GM12878 (cell line): ENCODE data around the gene KCTD19. TPM values are rescaled to one million over a fixed set of nuclear protein-coding genes. Genes with fewer than 3 reads are reported as not detected.

Experiments
- ATAC-seq: fragments of 200-7000 bp; cut with Tn5 transposase; 3 replicates; pipeline ENCODE4 v1.9.1; 2020; ENCODE audit warnings: mild to moderate bottlenecking, moderate library complexity
- BruUV-seq: library from RNA; stranded (reverse); fragments of 400-500 nt; replicated peaks from 2 replicates; lab custom pipeline; 2021; lab: Mats Ljungman, UMichigan
- CTCF ChIA-PET: fragments of 300-600 bp; sonication (Branson Sonifier 250); formaldehyde crosslinking; extraction: SDS; loops from one replicate; lab custom pipeline; 2021; ENCODE audit warnings: inconsistent platforms; lab: Yijun Ruan, JAX
- POLR2A ChIA-PET: fragments of 350-600 bp; formaldehyde crosslinking; extraction: SDS; loops from one replicate; lab custom pipeline; 2021; ENCODE audit warnings: inconsistent platforms; lab: Charles Lee
- RAD21 ChIA-PET: fragments of 300-600 bp; sonication (Branson Sonifier 250); formaldehyde crosslinking; loops from one replicate; lab custom pipeline; 2023; ENCODE audit warnings: antibody characterized with exemption; ENCODE audit not compliant: unreplicated experiment; lab: Charles Lee
- SMC1A ChIA-PET: fragments of 300-600 bp; sonication (Branson Sonifier 250); formaldehyde crosslinking; loops from one replicate; lab custom pipeline; 2023; ENCODE audit not compliant: unreplicated experiment, uncharacterized antibody; lab: Charles Lee
- DNase-seq: peaks from one replicate; pipeline ENCODE4 v3.0.0-alpha.2; 2011; ENCODE audit warnings: low read depth, low spot score
- FAIRE-seq: peaks from 3 replicates; lab custom pipeline; 2011; peaks lifted over from hg19 to GRCh38; lab: Jason Lieb, UNC
- H2AFZ ChIP-seq: 2 replicates; pipeline ENCODE4 v1.6.0; 2011; ENCODE audit warnings: low read depth, low read length, control low read depth; ENCODE audit not compliant: control insufficient read depth
- H3K27ac ChIP-seq: 2 replicates; pipeline ENCODE4 v1.5.1; 2011; ENCODE audit warnings: control low read depth; ENCODE audit not compliant: control insufficient read depth, insufficient read depth
- H3K27me3 ChIP-seq, 2 experiments: replicated peaks in 1 of 2; 2 replicates each; pipeline versions ENCODE4 v1.6.0 to v1.6.1; 2011; ENCODE audit warnings: low read length in 1 of 2; ENCODE audit not compliant: control insufficient read depth in 2 of 2, insufficient read depth in 2 of 2
- H3K36me3 ChIP-seq, 2 experiments: 2 replicates each; pipeline ENCODE4 v1.5.1; 2011; ENCODE audit warnings: low read length in 1 of 2; ENCODE audit not compliant: control insufficient read depth in 2 of 2, insufficient read depth in 2 of 2
- H3K4me1 ChIP-seq: 2 replicates; pipeline ENCODE4 v1.6.1; 2011; ENCODE audit warnings: mild to moderate bottlenecking, low read length, moderate library complexity, mixed read lengths; ENCODE audit not compliant: control insufficient read depth, insufficient read depth
- H3K4me2 ChIP-seq: 2 replicates; pipeline ENCODE4 v1.6.0; 2011; ENCODE audit warnings: control low read depth; ENCODE audit not compliant: control insufficient read depth, insufficient read depth
- H3K4me3 ChIP-seq: fragments of 200-600 bp; sonication (generic); 2 replicates; pipeline ENCODE4 v1.5.1; 2016
- H3K79me2 ChIP-seq: 2 replicates; pipeline ENCODE4 v1.6.0; 2011; ENCODE audit warnings: low read length; ENCODE audit not compliant: control insufficient read depth, insufficient read depth
- H3K9ac ChIP-seq: 2 replicates; pipeline ENCODE4 v1.8.0; 2011; ENCODE audit warnings: low read length, control low read depth, mixed read lengths; ENCODE audit not compliant: control insufficient read depth, insufficient read depth
- H3K9me3 ChIP-seq: replicated peaks from 3 replicates; pipeline ENCODE4 v1.5.1; 2011; ENCODE audit warnings: mild to moderate bottlenecking, low read length; ENCODE audit not compliant: control insufficient read depth, insufficient read depth
- H4K20me1 ChIP-seq: 2 replicates; pipeline ENCODE4 v1.6.0; 2011; ENCODE audit not compliant: control insufficient read depth, insufficient read depth
- EED ChIP-seq: sonication (generic); IDR thresholded peaks from 2 replicates; pipeline ENCODE4 v1.6.1; 2016; ENCODE audit warnings: antibody characterized with exemption, low read depth
- EGR1 ChIP-seq, 2 experiments: IDR thresholded peaks; 1 replicate in 1 of 2; 2 replicates in 1 of 2; pipeline ENCODE4 v1.6.1; 2011 to 2012; ENCODE audit warnings: low read depth in 2 of 2, low read length in 2 of 2, borderline replicate concordance in 1 of 2, mild to moderate bottlenecking in 1 of 2, moderate library complexity in 1 of 2
- HSF1 ChIP-seq: fragments of 150-350 bp; IDR thresholded peaks from 2 replicates; pipeline ENCODE4 v1.6.1; 2014; ENCODE audit warnings: mild to moderate bottlenecking, low read depth, low read length
- NKRF ChIP-seq: fragments of 450-650 bp; conservative IDR thresholded peaks from 2 replicates; pipeline ENCODE4 v1.6.1; 2017; ENCODE audit warnings: mild to moderate bottlenecking, moderate library complexity
- SMAD1 ChIP-seq: fragments of 450-650 bp; IDR thresholded peaks from 2 replicates; pipeline ENCODE4 v1.6.1; 2018; ENCODE audit warnings: mild to moderate bottlenecking, low read depth; ENCODE audit not compliant: partially characterized antibody
- SMAD5 ChIP-seq: IDR thresholded peaks from 2 replicates; pipeline ENCODE4 v1.6.1; 2016; ENCODE audit warnings: antibody characterized with exemption, low read depth
- SMC3 ChIP-seq: IDR thresholded peaks from 2 replicates; pipeline ENCODE4 v1.6.1; 2011; ENCODE audit warnings: low read length, improper control_type of control experiment, borderline replicate concordance
- STAT3 ChIP-seq: IDR thresholded peaks from 2 replicates; pipeline ENCODE4 v1.6.1; 2011; ENCODE audit warnings: low read depth, low read length, improper control_type of control experiment
- SUZ12 ChIP-seq: fragments of 200-600 bp; sonication (generic); IDR thresholded peaks from one replicate; pipeline ENCODE4 v1.6.1; 2018; ENCODE audit warnings: antibody characterized with exemption, mild to moderate bottlenecking; ENCODE audit not compliant: unreplicated experiment
- TARDBP ChIP-seq: IDR thresholded peaks from 2 replicates; pipeline ENCODE4 v1.6.1; 2016; ENCODE audit warnings: borderline replicate concordance
- WGBS: methylation state at CpG from one replicate; pipeline ENCODE4 v1.1.6; 2016; ENCODE audit warnings: low lambda C conversion rate; ENCODE audit not compliant: insufficient replicate concordance, insufficient coverage; ENCODE audit errors: missing lambda C conversion rate; 5-methylcytosine and 5-hydroxymethylcytosine counted together
- in situ Hi-C: fragments of 300-500 bp; cut with MboI; formaldehyde crosslinking; loops from 9 replicates; pipeline ENCODE4 v1.14.3; 2018; ENCODE audit warnings: mixed read lengths
- intact Hi-C: fragments of 100-400 bp; cut with micrococcal nuclease; formaldehyde crosslinking; loops from one replicate; pipeline ENCODE4 v1.14.2; 2022; ENCODE audit not compliant: unreplicated experiment
- polyA plus RNA-seq, 11 experiments: library from polyadenylated mRNA; depleted of rRNA in 4 of 11; unstranded in 6 of 11; stranded (reverse) in 5 of 11; fragments of >200 nt; fragmentation: Nextera tagmentation in 4 of 11; fragmentation: Illumina TruSeq in 1 of 11; extraction: Ambion mirVana in 4 of 11; extraction: Trizol in 1 of 11; gene quantifications; 1 replicate in 1 of 11; 2 replicates in 10 of 11; pipeline versions ENCODE4 v1.2.1 to v1.2.3, GENCODE V29; 2011 to 2016; ENCODE audit warnings: inconsistent platforms in 2 of 11, missing spikeins in 2 of 11, low read depth in 1 of 11
- total RNA-seq, 4 experiments: library from RNA; depleted of rRNA in 3 of 4; stranded (reverse); fragments of >200 nt in 3 of 4; fragmentation: Illumina TruSeq in 1 of 4; extraction: Trizol in 1 of 4; gene quantifications; 2 replicates each; pipeline versions ENCODE4 v1.2.1 to v1.2.3, GENCODE V29; 2013 to 2021
- TF ChIP-seq, protein P1 (sequence below): fragments of 450-650 bp; IDR thresholded peaks from 2 replicates; pipeline ENCODE4 v1.6.1; 2017; ENCODE audit warnings: mild to moderate bottlenecking, low read depth, inconsistent platforms; ENCODE audit not compliant: poor library complexity, severe bottlenecking
- TF ChIP-seq, protein P2 (sequence below): fragments of 450-650 bp; formaldehyde crosslinking; IDR thresholded peaks from 2 replicates; pipeline ENCODE4 v1.5.0; 2022; ENCODE audit warnings: mild to moderate bottlenecking, missing genetic modification characterization

The KCTD19 gene
- total and polyA plus RNA-seq, 10 of the 15 experiments (the other 5 are each of a cell fraction or from before 2014, with no cell fraction given), result 1.6 to 8.9 (median 3.9) TPM

DNA sequence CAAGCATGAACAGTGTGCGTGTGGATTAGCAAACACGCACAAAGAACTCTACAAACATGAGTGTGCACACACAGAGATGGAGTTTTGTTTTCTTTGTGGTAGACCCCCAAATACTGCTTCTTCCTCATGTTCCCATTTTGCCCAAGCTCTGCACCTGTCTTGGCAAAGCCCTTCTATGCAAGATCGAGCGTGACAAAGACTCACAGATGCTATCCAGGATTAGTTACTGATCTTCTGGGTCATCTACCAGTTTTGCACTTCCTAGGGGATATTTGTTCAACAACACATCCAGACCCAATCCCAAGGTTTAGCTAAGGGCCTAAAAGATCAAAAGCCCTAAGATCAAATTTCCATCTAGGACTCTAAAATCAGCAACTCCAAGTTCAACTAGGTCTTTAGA is 16.1 kb upstream of the KCTD19 start (continued):
- TF ChIP-seq HSF1, result no peak
- TF ChIP-seq TARDBP, result no peak
- TF ChIP-seq NKRF, result no peak

- SMC1A ChIA-PET, result no interaction called here
- Histone ChIP-seq H3K4me2 (no peak overlapping the region), H3K4me3 (no peak overlapping the region), H3K9me3 (no peaks in the 10 kb centered on the region), H3K36me3 (no peaks in the 10 kb centered on the region), H4K20me1 (no peaks in the 10 kb centered on the region), H2AFZ (no peak overlapping the region), H3K27me3 (no peaks in the 10 kb centered on the region), H3K9ac (no peak overlapping the region), H3K79me2 (no peaks in the 10 kb centered on the region), H3K4me1 (no peaks in the 10 kb centered on the region), H3K27ac (no peak overlapping the region)
- BruUV-seq, result no TSS peak
- FAIRE-seq, result no peak
- POLR2A ChIA-PET, result no interaction called here
- no peak for ATAC-seq
- RAD21 ChIA-PET, result no interaction called here
- CTCF ChIA-PET, result no interaction called here
- 33% methylated on average over 3 of the region's 3 CpGs for WGBS
- in situ Hi-C loops (no loop called here), intact Hi-C loops (no loop called here)
- no peak for DNase-seq
- TF ChIP-seq EGR1 (IDR thresholded peaks at IDR 0.05; ENCODE audit: borderline replicate concordance in 1 of 2, low read depth in 2 of 2, low read length in 2 of 2) (no peak), SMAD1 (no peak), EED (no peak), SUZ12 (no peak), STAT3 (no peak), SMAD5 (no peak), SMC3 (no peak)
- TF ChIP-seq, protein P1, sequence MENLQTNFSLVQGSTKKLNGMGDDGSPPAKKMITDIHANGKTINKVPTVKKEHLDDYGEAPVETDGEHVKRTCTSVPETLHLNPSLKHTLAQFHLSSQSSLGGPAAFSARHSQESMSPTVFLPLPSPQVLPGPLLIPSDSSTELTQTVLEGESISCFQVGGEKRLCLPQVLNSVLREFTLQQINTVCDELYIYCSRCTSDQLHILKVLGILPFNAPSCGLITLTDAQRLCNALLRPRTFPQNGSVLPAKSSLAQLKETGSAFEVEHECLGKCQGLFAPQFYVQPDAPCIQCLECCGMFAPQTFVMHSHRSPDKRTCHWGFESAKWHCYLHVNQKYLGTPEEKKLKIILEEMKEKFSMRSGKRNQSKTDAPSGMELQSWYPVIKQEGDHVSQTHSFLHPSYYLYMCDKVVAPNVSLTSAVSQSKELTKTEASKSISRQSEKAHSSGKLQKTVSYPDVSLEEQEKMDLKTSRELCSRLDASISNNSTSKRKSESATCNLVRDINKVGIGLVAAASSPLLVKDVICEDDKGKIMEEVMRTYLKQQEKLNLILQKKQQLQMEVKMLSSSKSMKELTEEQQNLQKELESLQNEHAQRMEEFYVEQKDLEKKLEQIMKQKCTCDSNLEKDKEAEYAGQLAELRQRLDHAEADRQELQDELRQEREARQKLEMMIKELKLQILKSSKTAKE, result no peak
- TF ChIP-seq, protein P2, sequence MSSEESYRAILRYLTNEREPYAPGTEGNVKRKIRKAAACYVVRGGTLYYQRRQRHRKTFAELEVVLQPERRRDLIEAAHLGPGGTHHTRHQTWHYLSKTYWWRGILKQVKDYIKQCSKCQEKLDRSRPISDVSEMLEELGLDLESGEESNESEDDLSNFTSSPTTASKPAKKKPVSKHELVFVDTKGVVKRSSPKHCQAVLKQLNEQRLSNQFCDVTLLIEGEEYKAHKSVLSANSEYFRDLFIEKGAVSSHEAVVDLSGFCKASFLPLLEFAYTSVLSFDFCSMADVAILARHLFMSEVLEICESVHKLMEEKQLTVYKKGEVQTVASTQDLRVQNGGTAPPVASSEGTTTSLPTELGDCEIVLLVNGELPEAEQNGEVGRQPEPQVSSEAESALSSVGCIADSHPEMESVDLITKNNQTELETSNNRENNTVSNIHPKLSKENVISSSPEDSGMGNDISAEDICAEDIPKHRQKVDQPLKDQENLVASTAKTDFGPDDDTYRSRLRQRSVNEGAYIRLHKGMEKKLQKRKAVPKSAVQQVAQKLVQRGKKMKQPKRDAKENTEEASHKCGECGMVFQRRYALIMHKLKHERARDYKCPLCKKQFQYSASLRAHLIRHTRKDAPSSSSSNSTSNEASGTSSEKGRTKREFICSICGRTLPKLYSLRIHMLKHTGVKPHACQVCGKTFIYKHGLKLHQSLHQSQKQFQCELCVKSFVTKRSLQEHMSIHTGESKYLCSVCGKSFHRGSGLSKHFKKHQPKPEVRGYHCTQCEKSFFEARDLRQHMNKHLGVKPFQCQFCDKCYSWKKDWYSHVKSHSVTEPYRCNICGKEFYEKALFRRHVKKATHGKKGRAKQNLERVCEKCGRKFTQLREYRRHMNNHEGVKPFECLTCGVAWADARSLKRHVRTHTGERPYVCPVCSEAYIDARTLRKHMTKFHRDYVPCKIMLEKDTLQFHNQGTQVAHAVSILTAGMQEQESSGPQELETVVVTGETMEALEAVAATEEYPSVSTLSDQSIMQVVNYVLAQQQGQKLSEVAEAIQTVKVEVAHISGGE (CRISPR knock-in tag), result no peak
Observed at GRCh38 chr16:67341250-67341649, 14.7 kb upstream of the KCTD19 start.
